ENCODE measurements around the gene KCNQ1OT1. TPM values are rescaled to one million over a fixed set of nuclear protein-coding genes. Genes with fewer than 3 reads are reported as not detected.

Gene KCNQ1OT1
- total and polyA plus RNA-seq, 2 experiments from 2014 or later: 3.1 to 7.9 TPM

DNA sequence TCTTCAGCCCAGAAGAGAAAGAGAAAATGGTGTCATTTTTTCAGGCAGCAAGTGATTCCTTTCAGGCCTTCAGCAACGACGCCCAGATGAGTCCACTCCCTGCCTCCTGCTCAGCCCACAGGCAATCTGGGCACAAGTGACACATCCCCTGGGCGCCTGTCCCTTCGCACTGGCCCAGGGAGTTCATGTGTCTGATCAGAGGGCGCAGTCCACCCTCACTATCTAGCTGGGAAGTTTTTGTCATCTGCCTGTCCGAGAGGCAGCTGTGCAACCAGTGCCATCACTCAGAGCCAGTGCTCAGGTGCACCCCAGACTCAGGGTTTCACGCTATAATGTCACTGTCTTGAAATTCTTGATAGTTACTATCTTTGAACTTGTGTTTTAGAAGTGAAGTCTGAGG lies 1.4 kb upstream of the KCNQ1OT1 start:
- H3K4me1 ChIP-seq (ENCODE audit: insufficient read depth): peaks cover 25% of the 10 kb centered on the region
- 83% methylated on average over 7 of the region's 7 CpGs for WGBS (ENCODE audit: low lambda C conversion rate, missing lambda C conversion rate)
- peaks cover 33% of the 10 kb centered on the region for H4K20me1 ChIP-seq (ENCODE audit: insufficient read depth, poor library complexity, severe bottlenecking)
- H3K4me3 ChIP-seq: no peak overlapping the region
- H3K9me2 ChIP-seq (replicated peaks; ENCODE audit: insufficient read depth): no peaks in the 10 kb centered on the region
- H3K9me3 ChIP-seq (ENCODE audit: low read depth): no peaks in the 10 kb centered on the region
- H3K79me2 ChIP-seq: peaks cover 35% of the 10 kb centered on the region
- peak overlapping the region; percentile 97 for H3K27ac ChIP-seq
- H2AFZ ChIP-seq: no peak overlapping the region
- H3K27me3 ChIP-seq: no peaks in the 10 kb centered on the region
- no peak for DNase-seq (ENCODE audit: low spot score)
- peak overlapping the region; percentile 93 for H3K4me2 ChIP-seq
- no peaks in the 10 kb centered on the region for H3K36me3 ChIP-seq (replicated peaks; ENCODE audit: insufficient read depth, low read depth)
- TF ChIP-seq, protein P1, sequence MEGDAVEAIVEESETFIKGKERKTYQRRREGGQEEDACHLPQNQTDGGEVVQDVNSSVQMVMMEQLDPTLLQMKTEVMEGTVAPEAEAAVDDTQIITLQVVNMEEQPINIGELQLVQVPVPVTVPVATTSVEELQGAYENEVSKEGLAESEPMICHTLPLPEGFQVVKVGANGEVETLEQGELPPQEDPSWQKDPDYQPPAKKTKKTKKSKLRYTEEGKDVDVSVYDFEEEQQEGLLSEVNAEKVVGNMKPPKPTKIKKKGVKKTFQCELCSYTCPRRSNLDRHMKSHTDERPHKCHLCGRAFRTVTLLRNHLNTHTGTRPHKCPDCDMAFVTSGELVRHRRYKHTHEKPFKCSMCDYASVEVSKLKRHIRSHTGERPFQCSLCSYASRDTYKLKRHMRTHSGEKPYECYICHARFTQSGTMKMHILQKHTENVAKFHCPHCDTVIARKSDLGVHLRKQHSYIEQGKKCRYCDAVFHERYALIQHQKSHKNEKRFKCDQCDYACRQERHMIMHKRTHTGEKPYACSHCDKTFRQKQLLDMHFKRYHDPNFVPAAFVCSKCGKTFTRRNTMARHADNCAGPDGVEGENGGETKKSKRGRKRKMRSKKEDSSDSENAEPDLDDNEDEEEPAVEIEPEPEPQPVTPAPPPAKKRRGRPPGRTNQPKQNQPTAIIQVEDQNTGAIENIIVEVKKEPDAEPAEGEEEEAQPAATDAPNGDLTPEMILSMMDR (IDR thresholded peaks at IDR 0.05; ENCODE audit: poor library complexity): no peak
- TF ChIP-seq EZH2 (IDR thresholded peaks at IDR 0.05; ENCODE audit: borderline replicate concordance) (no peak), EZH2phosphoT487 (IDR thresholded peaks at IDR 0.05; ENCODE audit: low read depth, severe bottlenecking, unreplicated experiment) (no peak)

DNA sequence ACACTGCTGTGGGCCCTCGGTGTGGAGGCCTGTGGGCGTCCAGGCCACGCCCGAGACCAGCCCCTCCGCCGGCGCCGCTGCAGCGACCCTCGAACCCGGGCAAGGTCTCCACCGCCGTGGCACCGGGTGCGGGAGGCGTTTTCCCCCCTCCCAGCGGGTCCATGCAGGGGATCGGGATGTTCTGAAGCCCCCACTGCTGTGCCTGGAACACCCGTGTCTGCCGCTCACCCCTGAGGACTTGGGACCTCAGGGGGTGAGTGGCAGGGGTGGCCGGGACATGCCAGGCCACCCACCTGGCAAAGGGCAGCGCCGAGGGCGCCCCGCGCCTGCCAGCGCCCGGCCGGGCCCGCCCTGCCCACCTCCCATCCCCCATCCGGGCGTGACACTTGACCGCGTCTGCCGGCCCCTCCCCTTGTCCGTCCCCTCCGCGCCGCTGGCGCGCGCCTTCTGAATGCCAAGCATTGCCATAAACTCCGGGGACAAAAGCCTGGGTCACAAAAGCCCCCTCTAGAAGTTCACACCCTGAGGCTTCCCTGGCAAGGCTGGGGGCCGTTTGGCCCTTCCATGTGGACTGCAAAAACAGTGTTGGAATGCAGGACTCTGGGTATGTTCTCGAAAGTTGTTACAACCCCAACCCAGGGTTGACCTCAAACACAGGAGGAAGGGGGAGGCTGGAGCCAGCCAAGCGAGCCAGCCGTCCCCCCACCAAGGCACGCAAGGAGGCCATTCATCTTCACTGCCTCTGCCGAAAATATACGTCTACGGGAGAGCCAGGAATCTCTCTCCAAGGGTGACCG lies 819 bp upstream of the KCNQ1OT1 start:
- peak overlapping the region; percentile 97 for H3K27ac ChIP-seq
- peak; percentile 72 for DNase-seq (ENCODE audit: low spot score)
- no peaks in the 10 kb centered on the region for H3K27me3 ChIP-seq
- no peak overlapping the region for H3K4me3 ChIP-seq
- peaks cover 31% of the 10 kb centered on the region for H3K4me1 ChIP-seq (ENCODE audit: insufficient read depth)
- TF ChIP-seq EZH2 (IDR thresholded peaks at IDR 0.05; ENCODE audit: borderline replicate concordance): no peak
- no peak for TF ChIP-seq EZH2phosphoT487 (IDR thresholded peaks at IDR 0.05; ENCODE audit: low read depth, severe bottlenecking, unreplicated experiment)
- TF ChIP-seq, protein P1 (IDR thresholded peaks at IDR 0.05; ENCODE audit: poor library complexity): no peak
- no peak overlapping the region for H2AFZ ChIP-seq
- no peaks in the 10 kb centered on the region for H3K9me2 ChIP-seq (replicated peaks; ENCODE audit: insufficient read depth)
- peaks cover 39% of the 10 kb centered on the region for H4K20me1 ChIP-seq (ENCODE audit: insufficient read depth, poor library complexity, severe bottlenecking)
- no peaks in the 10 kb centered on the region for H3K36me3 ChIP-seq (replicated peaks; ENCODE audit: insufficient read depth, low read depth)
- H3K9me3 ChIP-seq (ENCODE audit: low read depth): no peaks in the 10 kb centered on the region
- 57% methylated on average over 37 of the region's 52 CpGs for WGBS (ENCODE audit: low lambda C conversion rate, missing lambda C conversion rate)
- H3K4me2 ChIP-seq: peak overlapping the region; percentile 93
- peaks cover 41% of the 10 kb centered on the region for H3K79me2 ChIP-seq

GRCh38 chr11:2699185-2699530 lies 636 bp downstream of the KCNQ1OT1 start:
- Histone ChIP-seq H3K4me2 (peak overlapping the region; percentile 74), H2AFZ (no peak overlapping the region), H3K9me3 (ENCODE audit: low read depth) (no peaks in the 10 kb centered on the region), H3K4me3 (peak overlapping the region; percentile 69), H3K4me1 (ENCODE audit: insufficient read depth) (peaks cover 40% of the 10 kb centered on the region), H3K9me2 (replicated peaks; ENCODE audit: insufficient read depth) (no peaks in the 10 kb centered on the region), H3K27ac (peak overlapping the region; percentile 79), H3K79me2 (peaks cover 55% of the 10 kb centered on the region), H3K27me3 (no peaks in the 10 kb centered on the region), H3K36me3 (replicated peaks; ENCODE audit: insufficient read depth, low read depth) (no peaks in the 10 kb centered on the region), H4K20me1 (ENCODE audit: insufficient read depth, poor library complexity, severe bottlenecking) (peaks cover 53% of the 10 kb centered on the region)
- no peak for DNase-seq (ENCODE audit: low spot score)
- 33% methylated on average over 29 of the region's 31 CpGs for WGBS (ENCODE audit: low lambda C conversion rate, missing lambda C conversion rate)
- TF ChIP-seq EZH2phosphoT487 (IDR thresholded peaks at IDR 0.05; ENCODE audit: low read depth, severe bottlenecking, unreplicated experiment) (no peak), EZH2 (IDR thresholded peaks at IDR 0.05; ENCODE audit: borderline replicate concordance) (no peak)
- TF ChIP-seq, protein P1 (IDR thresholded peaks at IDR 0.05; ENCODE audit: poor library complexity): no peak

Measured in hepatocyte (in vitro differentiated cells).